PFSK-1 (cell line): Measurements from ENCODE around the gene NTRK1.

Source experiments
- POLR2AphosphoS5 ChIP-seq: IDR thresholded peaks from 2 replicates; pipeline ENCODE4 v1.6.1; 2012; ENCODE audit warnings: low read depth, mild to moderate bottlenecking, control low read depth, low read length, moderate library complexity
- TAF1 ChIP-seq: IDR thresholded peaks from 2 replicates; pipeline ENCODE4 v1.6.1; 2012; ENCODE audit warnings: low read length, control low read depth, borderline replicate concordance; ENCODE audit not compliant: insufficient read depth

- no peak for TF ChIP-seq POLR2AphosphoS5
- no peak for TF ChIP-seq TAF1
Observed at GRCh38 chr1:156926175-156926574, 65.5 kb downstream of the NTRK1 start.
